Bronchial epithelial cell (primary cell): Measurements from ENCODE around the gene ADAMTS7. TPM values are rescaled to one million over a fixed set of nuclear protein-coding genes. Genes with fewer than 3 reads are reported as not detected.
"Not testable (repeated sequence)": the region's sequence is repeated elsewhere in the genome, so short reads cannot be mapped to it uniquely, and the experiment has no call there.

Experiments
- DNase-seq: peaks from one replicate; pipeline ENCODE4 v3.0.0-alpha.2; 2010; ENCODE audit warnings: low read depth
- FAIRE-seq: peaks from 2 replicates; lab custom pipeline; 2011; peaks lifted over from hg19 to GRCh38; lab: Jason Lieb, UNC
- H3K27me3 ChIP-seq: 2 replicates; pipeline ENCODE4 v1.5.1; 2011; ENCODE audit warnings: low read length; ENCODE audit not compliant: control insufficient read depth, insufficient read depth
- H3K36me3 ChIP-seq: 2 replicates; pipeline ENCODE4 v1.5.1; 2011; ENCODE audit warnings: low read length; ENCODE audit not compliant: control insufficient read depth, insufficient read depth
- H3K4me3 ChIP-seq: 2 replicates; pipeline ENCODE4 v1.5.1; 2011; ENCODE audit warnings: mild to moderate bottlenecking, low read depth, low read length, control low read depth
- CTCF ChIP-seq: IDR thresholded peaks from 2 replicates; pipeline ENCODE4 v1.5.1; 2011; ENCODE audit warnings: mild to moderate bottlenecking, moderate library complexity, low read length, control low read depth, inconsistent platforms; ENCODE audit not compliant: insufficient read depth, severe bottlenecking
- total RNA-seq: library from RNA; depleted of rRNA; stranded (reverse); fragments of >200 nt; gene quantifications from 2 replicates; pipeline ENCODE4 v1.2.1, GENCODE V29; 2014

The ADAMTS7 gene
- total RNA-seq, 1 donor from 2014 or later = 0.53 TPM

- DNase-seq = no peak
- no peak for TF ChIP-seq CTCF
- H3K36me3 ChIP-seq = no peaks in the 10 kb centered on the region
- FAIRE-seq = no peak
- H3K27me3 ChIP-seq = no peaks in the 10 kb centered on the region
- H3K4me3 ChIP-seq = no peak overlapping the region
Observed at GRCh38 chr15:78778422-78778821, 32.8 kb downstream of the ADAMTS7 start.

GRCh38 chr15:78777953-78778345 lies 33.3 kb downstream of the ADAMTS7 start:
- FAIRE-seq = not testable (repeated sequence)

GRCh38 chr15:78777290-78777952 lies 33.8 kb downstream of the ADAMTS7 start:
- not testable (repeated sequence) for DNase-seq, H3K27me3 ChIP-seq, H3K4me3 ChIP-seq, FAIRE-seq, H3K36me3 ChIP-seq

More at GRCh38 chr15:78777953-78778345, 33.3 kb downstream of the ADAMTS7 start:
- DNase-seq, H3K36me3 ChIP-seq, H3K27me3 ChIP-seq, H3K4me3 ChIP-seq: not testable (repeated sequence)

- DNase-seq, H3K36me3 ChIP-seq, H3K4me3 ChIP-seq, H3K27me3 ChIP-seq: not testable (repeated sequence)
- peak; percentile 43 for FAIRE-seq
Observed at GRCh38 chr15:78776046-78776925, 35.0 kb downstream of the ADAMTS7 start.

- no peak for DNase-seq
- no peaks in the 10 kb centered on the region for H3K36me3 ChIP-seq
- H3K4me3 ChIP-seq = no peak overlapping the region
- no peaks in the 10 kb centered on the region for H3K27me3 ChIP-seq
- no peak for FAIRE-seq
- TF ChIP-seq CTCF = no peak
Observed at GRCh38 chr15:78775472-78775871, 35.8 kb downstream of the ADAMTS7 start.

- not testable (repeated sequence) for H3K27me3 ChIP-seq, H3K4me3 ChIP-seq, FAIRE-seq, H3K36me3 ChIP-seq, DNase-seq
Observed at GRCh38 chr15:78774451-78774990, 36.7 kb downstream of the ADAMTS7 start.

GRCh38 chr15:78773765-78774450 lies 37.4 kb downstream of the ADAMTS7 start:
- not testable (repeated sequence) for H3K36me3 ChIP-seq, FAIRE-seq, H3K27me3 ChIP-seq, H3K4me3 ChIP-seq, DNase-seq

GRCh38 chr15:78772738-78773137 lies 38.5 kb downstream of the ADAMTS7 start:
- DNase-seq = no peak
- no peaks in the 10 kb centered on the region for H3K36me3 ChIP-seq
- no peak for FAIRE-seq
- H3K4me3 ChIP-seq = no peak overlapping the region
- no peak for TF ChIP-seq CTCF
- H3K27me3 ChIP-seq = no peaks in the 10 kb centered on the region

GRCh38 chr15:78771436-78772000 lies 39.7 kb downstream of the ADAMTS7 start:
- H3K36me3 ChIP-seq, H3K4me3 ChIP-seq, H3K27me3 ChIP-seq, DNase-seq: not testable (repeated sequence)
- peak; percentile 83 for FAIRE-seq

GRCh38 chr15:78771020-78771419 lies 40.2 kb downstream of the ADAMTS7 start:
- not testable (repeated sequence) for DNase-seq, H3K36me3 ChIP-seq, FAIRE-seq

More at GRCh38 chr15:78771020-78771419, 40.2 kb downstream of the ADAMTS7 start:
- H3K27me3 ChIP-seq, H3K4me3 ChIP-seq: not testable (repeated sequence)
